GM21786 (cell line): Measurements from ENCODE around the gene ZNG1F.
"Not testable (repeated sequence)": the region's sequence is repeated elsewhere in the genome, so short reads cannot be mapped to it uniquely, and the experiment has no call there.

ENCODE experiments used
- ATAC-seq: cut with Tn5 transposase; IDR thresholded peaks from one replicate; pipeline ENCODE4 v1.9.1; 2021; ENCODE audit not compliant: unreplicated experiment

The ZNG1F gene

GRCh38 chr9:41123812-41124211 is 65.3 kb downstream of the ZNG1F start:
- ATAC-seq = not testable (repeated sequence)

GRCh38 chr9:41123396-41123795 is 65.7 kb downstream of the ZNG1F start:
- not testable (repeated sequence) for ATAC-seq

- ATAC-seq = not testable (repeated sequence)
These were observed 68.4 kb downstream of the ZNG1F start for GRCh38 chr9:41120696-41121095.

- not testable (repeated sequence) for ATAC-seq
These were observed 69.4 kb downstream of the ZNG1F start for GRCh38 chr9:41119719-41120118.

- ATAC-seq = not testable (repeated sequence)
These were observed 69.8 kb downstream of the ZNG1F start for GRCh38 chr9:41119311-41119710.

- not testable (repeated sequence) for ATAC-seq
These were observed 75.8 kb downstream of the ZNG1F start for GRCh38 chr9:41113348-41113747.

GRCh38 chr9:41111414-41111813 is 77.7 kb downstream of the ZNG1F start:
- ATAC-seq = not testable (repeated sequence)

- ATAC-seq = not testable (repeated sequence)
These were observed 78.2 kb downstream of the ZNG1F start for GRCh38 chr9:41110913-41111312.

GRCh38 chr9:41109253-41109652 is 79.9 kb downstream of the ZNG1F start:
- ATAC-seq = not testable (repeated sequence)

- not testable (repeated sequence) for ATAC-seq
These were observed 80.3 kb downstream of the ZNG1F start for GRCh38 chr9:41108816-41109215.

- ATAC-seq = not testable (repeated sequence)
These were observed 82.5 kb downstream of the ZNG1F start for GRCh38 chr9:41106472-41107116.

GRCh38 chr9:41105557-41106253 is 83.4 kb downstream of the ZNG1F start:
- ATAC-seq = not testable (repeated sequence)

GRCh38 chr9:41104542-41104941 is 84.6 kb downstream of the ZNG1F start:
- not testable (repeated sequence) for ATAC-seq

GRCh38 chr9:41100508-41100907 is 88.6 kb downstream of the ZNG1F start:
- not testable (repeated sequence) for ATAC-seq

GRCh38 chr9:41098759-41099158 is 90.4 kb downstream of the ZNG1F start:
- not testable (repeated sequence) for ATAC-seq

- ATAC-seq = not testable (repeated sequence)
These were observed 94.1 kb downstream of the ZNG1F start for GRCh38 chr9:41095060-41095459.

GRCh38 chr9:41094010-41094773 is 94.9 kb downstream of the ZNG1F start:
- not testable (repeated sequence) for ATAC-seq

GRCh38 chr9:41090922-41091321 is 98.2 kb downstream of the ZNG1F start:
- not testable (repeated sequence) for ATAC-seq

- ATAC-seq = not testable (repeated sequence)
These were observed 98.7 kb downstream of the ZNG1F start for GRCh38 chr9:41090386-41090785.

- peak; percentile 60 for ATAC-seq
These were observed 100.6 kb downstream of the ZNG1F start for GRCh38 chr9:41088450-41089059.

- ATAC-seq = not testable (repeated sequence)
These were observed 101.2 kb downstream of the ZNG1F start for GRCh38 chr9:41087929-41088328.
